DMS79 treated with DMSO at 0.1 percent for 48 hours (cell line): ENCODE measurements around the gene FKBP8.
A peak's percentile ranks its signal among the peaks of the same experiment; 100 is the strongest.

Experiments used
- DNase-seq: peaks from one replicate; lab custom pipeline; 2025; lab: John Stamatoyannopoulos, UW

FKBP8 gene

DNA sequence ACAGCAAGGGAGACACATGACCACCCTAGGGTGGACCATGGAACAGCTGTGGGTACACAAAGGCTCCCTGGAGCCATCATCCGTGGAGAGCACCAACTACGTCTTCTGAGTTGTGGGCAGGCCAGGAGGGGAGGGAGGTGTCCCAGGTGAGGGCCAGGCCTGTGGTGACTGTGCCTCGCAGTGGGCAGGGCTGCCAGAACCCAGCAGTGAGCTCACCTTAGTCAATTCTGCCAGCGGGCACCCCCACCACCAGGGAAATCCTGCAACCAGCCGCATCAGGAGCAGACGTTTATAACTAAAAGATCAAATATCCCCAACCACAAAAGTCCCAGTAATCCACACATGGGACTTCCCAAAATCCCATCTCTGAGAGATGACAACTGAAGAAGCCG is 41.1 kb downstream of the FKBP8 start:
- no peak for DNase-seq

DNA sequence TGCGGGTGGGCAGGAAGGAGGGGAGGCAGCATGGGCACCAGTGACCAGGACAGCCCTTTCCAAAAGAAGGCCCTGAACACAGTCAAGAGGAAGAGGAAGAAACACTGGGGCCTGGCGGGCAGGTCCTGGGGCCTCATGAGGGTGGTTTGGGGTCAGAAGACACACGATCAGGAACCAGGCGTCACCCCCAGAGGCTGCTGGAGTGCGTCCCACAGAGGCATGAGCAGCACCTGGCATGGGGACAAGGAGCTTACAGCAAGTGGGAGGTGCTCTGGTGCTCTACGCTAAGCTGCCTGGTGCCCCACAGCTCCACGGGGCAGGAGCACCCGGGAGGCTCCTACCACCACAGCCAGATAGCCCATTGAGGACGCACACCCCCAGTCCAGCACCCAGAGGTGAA is 41.5 kb downstream of the FKBP8 start:
- DNase-seq: no peak

DNA sequence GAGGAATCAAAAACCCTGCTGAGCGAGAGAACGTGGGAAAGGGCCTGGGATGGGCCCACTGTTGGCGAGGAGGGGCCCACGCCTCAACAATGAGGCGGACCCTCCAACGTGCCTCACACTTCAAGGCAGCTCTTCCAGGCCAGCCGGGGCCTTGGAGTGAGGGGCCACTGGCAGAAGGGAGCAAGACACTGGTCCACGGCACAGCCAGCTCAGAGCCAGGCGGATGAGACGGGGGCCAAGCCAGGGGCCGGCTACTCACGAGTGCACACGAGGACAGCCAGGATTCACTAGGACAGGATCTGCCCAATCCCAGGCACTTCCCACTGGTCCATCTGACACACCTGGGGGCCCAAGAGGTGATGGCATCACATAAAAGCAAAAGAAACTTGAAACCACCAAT is 42.0 kb downstream of the FKBP8 start:
- DNase-seq: no peak

DNA sequence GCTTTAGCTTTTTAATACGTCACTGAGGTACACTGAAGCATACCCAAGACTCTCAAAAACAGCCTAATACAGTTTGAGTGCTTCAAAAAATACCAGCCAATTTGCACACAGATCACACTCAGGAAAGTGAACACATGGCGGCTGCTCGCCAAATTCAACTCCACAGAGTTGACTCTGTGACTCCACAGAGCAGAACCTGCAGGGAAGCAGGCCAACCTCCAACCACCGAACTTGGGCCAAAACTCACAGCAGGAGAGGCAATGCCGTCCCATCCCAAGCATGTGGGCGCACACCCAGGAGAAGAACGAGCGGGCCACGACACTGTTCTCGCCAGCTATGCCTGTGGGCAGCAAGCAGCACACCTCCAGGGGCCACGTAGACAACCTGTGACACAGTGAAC is 42.6 kb downstream of the FKBP8 start:
- DNase-seq: no peak

DNA sequence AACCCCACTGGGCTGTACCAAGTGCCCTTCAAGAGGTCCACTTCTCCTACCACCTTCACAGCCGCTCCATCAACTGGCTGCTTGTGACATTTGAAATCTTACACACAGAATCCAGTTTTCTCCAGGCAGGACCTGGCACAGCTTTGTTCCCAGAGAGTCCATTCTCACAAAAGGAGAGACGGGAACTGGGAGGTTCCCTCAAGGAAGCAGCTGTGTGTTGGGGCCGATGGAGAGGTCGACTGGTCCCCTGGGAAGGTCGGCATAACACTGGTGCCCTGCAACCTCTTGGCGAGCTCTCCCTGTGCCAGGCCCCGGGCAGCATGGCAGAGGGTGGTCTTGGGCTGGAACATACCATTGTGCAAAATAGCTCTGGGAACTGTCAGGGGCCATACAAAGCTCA is 43.0 kb downstream of the FKBP8 start:
- peak; percentile 13 for DNase-seq

DNA sequence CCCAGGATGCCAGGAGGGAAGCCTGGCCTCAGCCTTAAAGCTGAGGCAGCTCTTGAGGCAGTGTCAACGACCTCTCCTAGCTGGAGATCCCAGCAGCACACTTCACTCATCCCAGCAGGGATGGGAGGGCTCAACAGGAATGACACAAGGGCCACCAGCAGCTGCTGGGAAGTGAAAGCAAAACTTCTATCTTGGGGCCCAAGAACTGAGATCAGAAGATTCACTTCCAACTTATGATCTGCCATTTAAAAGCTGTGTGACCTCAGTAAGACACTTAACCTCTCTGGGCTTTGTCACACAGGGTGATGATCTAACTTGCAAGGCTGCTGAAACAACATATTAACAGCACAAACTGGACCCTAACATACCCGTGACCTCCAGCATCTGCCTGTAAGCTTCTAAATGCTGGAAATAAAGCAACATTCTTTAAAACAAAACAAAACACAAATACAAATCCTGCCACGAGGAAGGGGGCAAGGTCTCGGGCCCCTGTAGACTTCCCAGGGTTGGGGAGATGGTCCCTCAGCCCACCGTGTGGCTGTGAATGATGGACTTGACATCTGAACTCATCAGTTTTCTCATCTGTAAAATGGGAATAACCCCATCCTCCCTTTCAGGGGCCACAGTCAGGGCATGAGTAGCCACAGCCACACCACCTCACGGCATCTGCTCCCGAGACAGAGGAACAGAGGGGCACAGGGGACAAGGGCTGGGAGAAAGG is 44.2 kb downstream of the FKBP8 start:
- DNase-seq: no peak

DNA sequence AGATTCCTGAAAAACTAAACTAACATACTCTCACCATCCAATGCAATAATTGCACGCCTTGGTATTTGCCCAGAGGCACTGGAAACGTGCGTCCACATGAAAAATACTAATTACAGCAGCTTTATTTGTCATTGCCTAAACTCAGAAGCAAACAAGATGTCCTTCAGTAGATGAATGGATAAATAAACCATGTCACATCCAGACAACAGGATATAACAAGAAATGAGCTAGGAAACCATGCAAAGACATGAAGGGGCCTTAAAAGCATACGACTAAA is 46.5 kb downstream of the FKBP8 start:
- no peak for DNase-seq

DNA sequence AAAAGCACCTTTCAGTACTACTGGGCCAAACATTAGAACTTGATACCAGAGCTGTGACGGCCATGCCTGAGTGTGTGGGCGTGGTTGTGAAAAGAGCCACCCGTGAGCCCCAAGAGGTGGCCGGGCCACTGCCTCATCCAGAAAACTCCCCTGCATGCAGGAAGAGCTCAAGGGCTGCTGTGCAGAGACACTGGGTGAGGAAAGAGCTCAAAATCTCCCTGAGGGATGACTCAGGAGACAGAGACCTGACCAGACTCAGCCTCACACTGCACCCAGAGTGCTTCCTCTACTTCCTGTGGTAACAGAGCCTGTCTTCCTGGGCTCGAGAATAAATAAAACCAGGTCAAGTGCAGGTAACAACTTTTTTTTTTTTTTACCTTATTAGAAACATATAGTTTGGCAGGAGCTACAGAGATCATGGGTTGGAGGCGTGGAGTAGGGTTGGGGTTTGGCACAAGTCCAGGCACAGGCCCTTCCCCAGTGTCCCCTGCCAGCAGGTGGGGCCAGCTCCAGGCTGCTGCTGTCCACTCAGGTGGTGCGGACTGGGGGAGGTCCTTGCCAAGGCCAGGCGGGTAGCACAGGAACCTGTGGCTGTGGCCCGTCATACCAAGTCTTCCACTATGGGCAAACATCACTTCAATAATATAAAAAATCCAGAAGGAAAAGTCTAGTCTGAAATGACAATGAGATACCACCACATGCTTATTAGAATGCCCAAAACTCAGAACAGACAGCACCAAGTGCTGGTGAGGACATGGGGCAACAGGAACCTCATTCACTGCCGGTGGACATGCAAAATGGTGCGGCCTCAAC is 47.0 kb downstream of the FKBP8 start:
- peak; percentile 52 for DNase-seq

DNA sequence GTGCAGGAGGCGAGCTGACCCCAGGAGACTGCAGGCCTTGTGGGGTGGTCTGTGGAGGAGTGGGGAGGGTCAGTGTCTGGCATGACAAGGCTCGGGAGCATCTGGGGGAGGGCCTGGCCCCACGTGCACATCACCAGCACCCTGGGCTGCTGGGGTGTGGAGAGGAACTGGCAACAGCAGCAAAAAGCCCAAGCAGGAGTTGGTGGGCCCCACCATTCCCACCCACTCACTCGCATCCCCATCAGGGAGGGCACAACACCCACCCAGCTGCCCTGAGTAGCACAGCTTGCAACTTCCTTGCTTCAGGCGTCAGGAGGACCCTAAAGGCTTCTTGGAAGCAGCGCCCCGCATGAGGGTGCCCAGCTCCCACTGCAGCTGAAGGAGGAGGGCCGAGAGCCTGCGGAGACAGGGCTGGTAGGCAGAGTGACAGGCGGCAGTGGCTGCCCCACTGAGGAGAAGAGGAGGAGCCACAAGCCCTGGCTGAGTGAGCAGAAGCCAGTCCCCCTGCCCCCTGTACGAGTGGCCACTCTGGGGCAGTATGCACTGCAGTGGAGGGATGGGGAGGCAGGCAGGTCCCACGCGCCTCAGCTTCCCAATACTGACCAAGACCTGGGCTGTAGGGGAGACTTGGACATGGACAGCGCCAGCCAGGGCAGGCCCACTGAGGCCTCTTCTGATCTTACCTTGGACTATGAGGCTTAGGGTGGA is 48.0 kb downstream of the FKBP8 start:
- DNase-seq: no peak

DNA sequence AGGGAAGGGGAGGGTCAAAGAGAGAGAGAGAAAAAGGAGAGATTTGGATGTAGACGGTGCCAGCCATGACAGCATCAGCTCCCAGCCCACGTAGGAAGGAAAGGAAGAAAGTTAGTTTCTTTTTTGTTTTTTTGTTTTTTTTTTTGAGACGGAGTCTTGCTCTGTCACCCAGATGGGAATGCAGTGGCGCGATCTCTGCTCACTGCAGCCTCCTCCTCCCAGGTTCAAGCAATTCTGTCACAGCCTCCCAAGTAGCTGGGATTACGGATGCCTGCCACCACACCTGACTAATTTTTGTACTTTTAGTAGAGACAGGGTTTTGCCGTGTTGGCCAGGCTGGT is 49.1 kb downstream of the FKBP8 start:
- no peak for DNase-seq

DNA sequence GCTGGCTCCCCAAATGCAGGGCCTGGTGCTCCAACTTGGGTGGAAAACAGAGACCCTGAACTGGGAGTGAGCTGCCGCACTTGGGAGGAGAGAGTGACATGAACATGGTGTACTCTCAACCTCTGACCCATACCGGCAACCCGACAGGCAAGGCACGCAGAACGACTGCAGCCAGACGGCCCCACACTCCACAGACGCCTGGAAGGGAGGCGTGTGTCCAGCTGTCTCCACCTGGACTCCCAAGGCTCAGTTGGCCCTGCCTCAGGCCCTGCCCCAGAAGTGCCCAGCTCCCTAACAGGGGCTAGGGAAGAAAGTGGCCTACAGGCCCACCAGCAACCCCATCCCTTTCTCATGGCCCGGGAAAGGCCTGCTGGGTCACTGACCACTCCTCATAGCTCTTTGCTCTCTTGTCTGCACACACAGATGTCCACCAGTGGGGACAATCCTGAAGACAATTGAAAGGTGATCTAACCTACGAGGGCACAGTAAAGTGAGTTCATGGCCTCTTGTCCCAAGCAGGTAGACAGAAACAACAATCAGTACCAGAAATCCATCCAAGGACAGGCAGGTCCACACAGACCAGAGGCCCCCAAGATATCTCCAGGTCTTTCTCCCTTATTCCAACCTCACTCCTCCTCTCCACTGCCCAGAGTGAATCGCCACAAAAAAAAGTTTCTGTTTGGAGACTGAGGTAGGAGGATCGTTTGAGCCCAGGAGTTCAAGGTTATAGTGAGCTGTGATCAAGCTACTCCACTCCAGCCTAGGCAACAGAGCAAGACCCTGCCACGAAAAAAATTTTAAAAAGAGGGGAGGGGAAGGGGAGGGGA is 49.7 kb downstream of the FKBP8 start:
- no peak for DNase-seq

DNA sequence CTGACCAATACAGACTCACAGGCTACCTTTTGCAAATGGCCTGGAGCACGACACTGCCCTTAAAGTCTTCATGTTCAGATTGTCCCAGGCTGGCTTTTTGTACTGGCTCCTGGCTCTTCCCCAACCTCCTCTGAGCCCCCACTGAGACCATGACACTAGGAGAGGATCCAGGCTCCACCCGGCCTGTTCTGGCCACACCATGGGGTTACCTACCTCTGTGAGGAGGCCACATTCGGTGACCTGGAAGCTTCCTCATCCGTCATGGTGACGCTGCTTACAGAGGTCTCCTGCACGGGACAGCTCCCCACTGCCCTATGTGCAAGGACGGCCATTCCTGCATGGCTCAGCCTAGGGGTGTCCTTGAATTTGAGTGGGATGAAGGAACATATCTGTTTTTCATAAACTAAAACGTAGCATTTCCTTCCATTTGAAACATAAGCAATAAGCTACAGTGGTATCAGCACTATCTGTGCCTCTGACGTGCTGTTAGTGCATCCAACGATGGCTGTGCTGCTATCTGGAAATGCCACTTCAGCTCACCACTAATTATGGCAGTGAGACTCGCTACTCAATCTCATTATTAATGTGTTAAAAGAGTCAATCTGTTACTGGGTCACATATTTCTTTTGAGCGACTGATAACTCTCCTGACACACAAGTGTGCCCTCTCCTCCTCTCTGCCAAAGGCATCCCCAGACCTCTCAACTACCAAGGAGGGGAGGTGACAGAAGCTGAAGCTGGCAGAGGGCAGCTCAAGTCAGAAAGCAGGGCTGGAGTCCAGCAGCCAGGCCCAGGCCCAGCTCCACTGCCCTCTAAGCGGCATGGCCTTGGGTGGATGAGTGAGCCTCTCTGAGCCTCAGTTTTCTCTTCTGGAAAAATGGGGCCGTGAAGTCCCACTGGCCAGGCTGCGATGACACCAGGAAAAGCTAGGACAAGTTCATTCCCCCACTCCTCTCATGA is 51.1 kb downstream of the FKBP8 start:
- no peak for DNase-seq

DNA sequence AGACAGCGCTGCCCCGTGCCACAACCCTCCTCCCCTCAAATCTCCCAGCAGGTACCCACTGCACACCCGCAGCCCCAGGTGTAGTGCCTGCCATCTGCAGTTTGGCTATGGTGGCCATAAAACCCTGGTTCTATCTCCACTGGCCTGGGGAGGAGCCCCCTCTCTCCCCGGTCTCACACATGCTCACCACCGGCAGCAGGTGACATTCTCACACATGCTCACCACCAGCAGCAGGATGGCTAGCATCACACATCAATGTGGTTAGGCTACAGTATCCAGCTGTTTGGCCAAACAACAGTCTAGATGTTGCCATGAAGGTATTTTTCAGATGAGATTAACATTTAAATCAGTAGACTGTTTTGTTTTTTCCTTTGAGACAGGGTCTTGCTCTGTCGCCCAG is 52.6 kb downstream of the FKBP8 start:
- no peak for DNase-seq

DNA sequence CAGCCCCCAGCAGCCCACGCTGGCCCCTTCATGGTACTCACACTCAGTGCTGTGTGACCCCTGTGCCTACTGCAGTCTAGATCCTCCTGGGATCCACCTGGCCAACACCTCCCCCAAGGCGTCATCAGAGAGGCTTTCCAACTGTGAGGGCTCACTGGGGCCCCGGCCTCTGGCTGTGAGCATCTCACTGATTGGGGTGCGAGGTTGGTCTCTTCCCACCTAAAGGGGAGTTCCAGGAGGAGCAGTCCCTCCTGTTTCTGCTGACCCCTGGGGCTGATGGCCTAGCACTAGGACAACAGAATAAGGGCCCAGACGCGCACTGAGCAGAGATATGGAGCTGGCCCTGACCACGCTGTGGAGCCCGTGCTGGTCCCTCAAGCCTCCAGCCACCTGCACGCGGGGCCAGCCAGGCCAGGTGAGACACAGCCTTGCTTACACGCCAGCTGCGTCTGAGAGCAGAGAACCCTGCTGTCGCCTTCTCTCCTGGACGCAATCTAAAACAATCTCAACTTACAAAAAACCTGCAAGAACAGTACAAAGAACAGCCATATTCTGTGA is 53.7 kb downstream of the FKBP8 start:
- DNase-seq: no peak

DNA sequence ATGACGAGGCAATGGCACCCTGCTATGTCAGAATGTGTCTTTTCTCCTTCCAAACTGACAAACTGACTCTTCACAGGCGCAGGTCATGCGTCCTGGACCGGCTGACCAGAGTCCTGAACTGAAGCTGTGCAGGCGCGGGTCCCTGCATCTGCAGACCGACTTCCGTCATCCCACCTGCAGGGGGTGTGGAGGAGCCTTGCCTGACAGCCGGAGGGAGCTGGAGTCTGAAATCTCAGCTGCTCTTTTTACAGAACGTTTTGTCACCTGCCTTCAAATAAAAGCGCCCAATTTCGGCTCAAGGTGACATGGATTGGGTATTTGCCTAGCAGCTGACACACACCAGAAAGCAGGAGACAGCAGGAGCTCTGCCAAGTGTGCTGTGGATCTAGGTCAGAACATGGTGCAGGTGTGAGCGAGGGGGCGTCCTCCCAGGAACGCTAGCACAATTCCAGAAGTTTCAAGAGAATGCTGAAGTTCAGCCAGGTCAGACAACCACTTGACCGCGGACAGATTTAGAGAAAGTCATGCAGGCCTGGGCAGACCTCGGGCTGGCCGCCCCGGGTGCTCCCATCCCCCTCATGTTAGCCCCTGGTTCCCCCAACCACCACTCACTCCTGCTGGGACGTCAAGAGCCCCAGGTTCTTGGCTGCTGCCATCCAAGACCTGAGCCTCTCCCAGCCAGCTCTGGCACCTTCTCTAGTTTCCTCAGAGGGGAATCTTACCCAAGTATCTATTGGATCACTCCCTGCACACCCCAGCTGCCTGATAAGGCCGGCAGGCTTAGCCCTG is 54.3 kb downstream of the FKBP8 start:
- DNase-seq: peak; percentile 76

DNA sequence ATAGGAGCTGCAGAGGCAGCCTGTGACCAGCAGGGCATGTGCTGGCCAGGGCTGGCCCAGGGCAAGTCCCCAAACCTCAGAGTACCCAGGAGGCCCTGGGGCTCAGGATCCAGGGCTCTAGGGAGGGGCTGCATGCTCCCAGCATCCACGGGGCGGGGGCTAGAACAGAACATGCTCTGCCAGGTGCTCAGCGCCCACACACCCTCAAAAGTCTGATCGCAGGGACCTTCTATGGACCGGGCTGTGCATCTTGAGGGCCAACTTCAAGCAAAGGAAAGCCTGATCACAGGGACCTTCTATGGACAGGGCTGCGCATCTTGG is 55.0 kb downstream of the FKBP8 start:
- no peak for DNase-seq

DNA sequence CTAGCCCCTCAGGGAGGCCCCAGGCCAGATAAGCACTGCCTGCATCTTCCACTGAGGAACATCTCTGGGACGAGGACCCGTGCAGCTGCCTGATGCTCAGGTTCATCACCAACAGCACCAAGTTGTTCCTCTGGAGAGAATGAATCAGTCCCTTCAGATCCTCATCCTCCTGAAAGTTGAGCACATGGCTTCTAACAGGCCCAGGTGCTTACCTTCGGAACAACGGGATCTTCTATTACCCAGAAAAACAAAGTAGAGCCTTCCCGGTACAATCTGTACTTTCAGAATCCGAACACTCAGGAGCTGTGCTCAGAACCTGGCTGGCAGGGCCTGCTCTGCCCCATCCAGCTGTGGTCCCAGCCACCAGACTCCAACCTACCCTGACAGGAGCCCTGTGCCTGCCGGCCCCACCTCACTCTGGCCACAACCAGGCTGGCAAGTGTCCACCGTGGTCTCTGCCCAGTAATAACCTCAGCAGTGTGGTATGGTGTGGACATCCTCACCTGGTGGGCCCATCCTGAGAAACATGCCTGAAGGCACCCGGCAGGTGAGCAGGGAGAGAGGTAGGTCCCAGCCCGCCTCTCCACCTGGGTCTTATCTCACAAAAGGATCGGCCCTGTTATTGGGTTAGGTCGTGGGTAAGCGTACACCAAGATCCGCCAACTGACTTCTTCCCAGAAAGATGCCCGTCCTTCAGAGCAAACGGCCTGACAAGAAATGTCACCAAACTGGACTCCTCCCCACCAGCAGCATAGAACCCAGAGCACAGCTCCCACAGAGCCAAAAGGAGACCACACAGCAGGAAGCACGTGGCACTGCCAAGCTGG is 55.6 kb downstream of the FKBP8 start:
- no peak for DNase-seq

DNA sequence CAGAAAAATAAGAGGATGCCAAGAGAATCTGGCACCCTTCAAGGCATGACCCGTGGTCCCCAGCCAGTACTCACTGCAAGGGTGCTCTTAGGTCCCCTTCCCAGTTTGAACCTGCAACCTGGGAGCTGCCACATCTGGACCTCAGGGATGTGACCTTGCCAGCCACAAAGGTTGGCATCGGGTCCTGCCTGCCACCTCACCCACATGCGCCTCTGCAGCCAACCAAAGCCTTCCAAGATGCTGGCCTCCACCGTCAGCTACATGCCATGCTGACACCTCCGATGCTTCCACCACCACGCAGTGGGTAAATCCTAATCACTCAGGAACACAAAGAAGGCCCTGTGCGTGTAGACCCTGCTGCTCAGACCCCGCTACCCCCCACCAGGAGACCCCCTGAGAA is 56.6 kb downstream of the FKBP8 start:
- no peak for DNase-seq

DNA sequence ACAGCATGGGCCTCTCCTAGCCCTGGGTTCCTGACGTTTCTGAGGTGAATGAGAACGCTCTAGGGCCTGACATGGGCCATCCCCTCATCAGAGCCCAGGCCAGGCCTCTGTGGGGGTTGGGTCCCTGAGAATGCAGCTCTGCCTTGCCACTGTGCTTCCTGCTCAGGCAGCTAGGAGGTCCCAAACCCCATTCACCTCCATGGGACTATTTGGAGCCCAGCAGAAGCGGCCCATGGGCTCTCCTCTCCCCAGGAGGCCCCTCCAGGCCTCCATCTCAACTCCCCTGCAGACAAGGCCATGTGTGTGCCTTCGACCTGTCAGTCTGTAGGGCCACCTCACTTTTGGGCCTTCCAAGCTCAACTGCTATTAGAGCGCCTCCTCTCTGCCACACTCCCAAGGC is 58.4 kb downstream of the FKBP8 start:
- no peak for DNase-seq
